ENCODE measurements around the gene ANKRD10.

- TF ChIP-seq GATA2 (IDR thresholded peaks at IDR 0.05; ENCODE audit: low read depth, low read length), result no peak
- TF ChIP-seq GATA3 (IDR thresholded peaks at IDR 0.05; ENCODE audit: low read depth, low read length), result no peak
Observed at GRCh38 chr13:110925023-110925612, 10.2 kb upstream of the ANKRD10 start.

All from SH-SY5Y (cell line).